Kidney (tissue), 14 donors: ENCODE results near the gene TLX3. TPM values are rescaled to one million over a fixed set of nuclear protein-coding genes. Genes with fewer than 3 reads are reported as not detected.

Experiments
- DNase-seq, 5 donors: peaks; one replicate each; pipeline ENCODE4 v3.0.0-alpha.2; 2013 to 2020
- FAIRE-seq: peaks from 2 replicates; lab custom pipeline; 2012; peaks lifted over from hg19 to GRCh38; lab: Jason Lieb, UNC
- H3K27ac ChIP-seq, 2 donors: one replicate each; pipeline ENCODE4 v1.7.0; 2013; ENCODE audit warnings: low read depth in 2 of 2, low read length in 2 of 2, inconsistent platforms in 1 of 2
- H3K27me3 ChIP-seq: one replicate; pipeline ENCODE4 v1.7.1; 2013; ENCODE audit warnings: low read length, inconsistent platforms; ENCODE audit not compliant: control insufficient read depth, insufficient read depth
- H3K36me3 ChIP-seq, 3 donors: one replicate each; pipeline versions ENCODE4 v1.7.0 to v1.7.1; 2013; ENCODE audit warnings: low read length in 3 of 3, control low read depth in 1 of 3, inconsistent platforms in 1 of 3; ENCODE audit not compliant: insufficient read depth in 3 of 3, control insufficient read depth in 2 of 3
- H3K4me1 ChIP-seq, 3 donors: one replicate each; pipeline versions ENCODE4 v1.7.0 to v1.7.1; 2013; ENCODE audit warnings: low read length in 3 of 3, inconsistent platforms in 1 of 3, low read depth in 1 of 3; ENCODE audit not compliant: control insufficient read depth in 2 of 3, insufficient read depth in 2 of 3
- H3K4me3 ChIP-seq, 3 donors: one replicate each; pipeline versions ENCODE4 v1.7.0 to v1.8.1; 2013; ENCODE audit warnings: low read length in 3 of 3, control low read depth in 1 of 3, inconsistent platforms in 1 of 3
- H3K9ac ChIP-seq, 3 donors: one replicate each; pipeline versions ENCODE4 v1.7.0 to v1.7.1; 2013; ENCODE audit warnings: low read length in 3 of 3, control low read depth in 1 of 3, inconsistent platforms in 1 of 3
- H3K9me3 ChIP-seq, 3 donors: one replicate each; pipeline versions ENCODE4 v1.7.0 to v1.7.1; 2013; ENCODE audit warnings: low read length in 3 of 3, control low read depth in 1 of 3, inconsistent platforms in 1 of 3; ENCODE audit not compliant: control insufficient read depth in 2 of 3, insufficient read depth in 1 of 3
- intact Hi-C: fragments of 100-400 bp; cut with DNase I; formaldehyde crosslinking; loops from one replicate; pipeline ENCODE4 v1.11.1; 2022
- polyA plus RNA-seq: library from polyadenylated mRNA; stranded (reverse); fragments of 350-450 nt; fragmentation: Illumina TruSeq; extraction: RNeasy Lipid Tissue Mini Kit (QIAGEN cat#74804); gene quantifications from one replicate; pipeline ENCODE4 v1.2.3, GENCODE V29; 2014; ENCODE audit warnings: low read depth, low replicate concordance; ENCODE audit not compliant: insufficient read depth
- total RNA-seq: library from RNA; stranded (reverse); fragmentation: NEBNext Ultra II Directional; extraction: Animal tissue kit (Norgen Biotek cat#: 25700); gene quantifications from one replicate; pipeline ENCODE4 v1.2.1, GENCODE V29; 2021
- TF ChIP-seq, protein P1 (sequence below): IDR thresholded peaks from 3 replicates; pipeline ENCODE4 v1.5.1; 2012; ENCODE audit warnings: mild to moderate bottlenecking, moderate library complexity, borderline replicate concordance; ENCODE audit not compliant: insufficient read depth; ENCODE audit errors: extremely low read depth
- donor health status: control.
- donor health status: control.
- donor health status: control.
- donor health status: control.
- donor health status: control.
- donor health status: DM: yes; HTN: yes; CAD: no.
- donor health status: Normal renal cell carcinoma (clear cell type).

The TLX3 gene
- total and polyA plus RNA-seq, 2 donors from 2014 or later = not detected

GRCh38 chr5:171307789-171308452, 1.1 kb upstream of the TLX3 start:
- no peak for FAIRE-seq
- H3K4me3 ChIP-seq = no peak overlapping the region
- peaks cover 52% of the 10 kb centered on the region for H3K27me3 ChIP-seq
- TF ChIP-seq, protein P1, sequence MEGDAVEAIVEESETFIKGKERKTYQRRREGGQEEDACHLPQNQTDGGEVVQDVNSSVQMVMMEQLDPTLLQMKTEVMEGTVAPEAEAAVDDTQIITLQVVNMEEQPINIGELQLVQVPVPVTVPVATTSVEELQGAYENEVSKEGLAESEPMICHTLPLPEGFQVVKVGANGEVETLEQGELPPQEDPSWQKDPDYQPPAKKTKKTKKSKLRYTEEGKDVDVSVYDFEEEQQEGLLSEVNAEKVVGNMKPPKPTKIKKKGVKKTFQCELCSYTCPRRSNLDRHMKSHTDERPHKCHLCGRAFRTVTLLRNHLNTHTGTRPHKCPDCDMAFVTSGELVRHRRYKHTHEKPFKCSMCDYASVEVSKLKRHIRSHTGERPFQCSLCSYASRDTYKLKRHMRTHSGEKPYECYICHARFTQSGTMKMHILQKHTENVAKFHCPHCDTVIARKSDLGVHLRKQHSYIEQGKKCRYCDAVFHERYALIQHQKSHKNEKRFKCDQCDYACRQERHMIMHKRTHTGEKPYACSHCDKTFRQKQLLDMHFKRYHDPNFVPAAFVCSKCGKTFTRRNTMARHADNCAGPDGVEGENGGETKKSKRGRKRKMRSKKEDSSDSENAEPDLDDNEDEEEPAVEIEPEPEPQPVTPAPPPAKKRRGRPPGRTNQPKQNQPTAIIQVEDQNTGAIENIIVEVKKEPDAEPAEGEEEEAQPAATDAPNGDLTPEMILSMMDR = no peak
- DNase-seq = peak in 4 of 5 donors; percentile 30 to 63 (median 54)
- H3K9ac ChIP-seq = no peak overlapping the region
- intact Hi-C loops = no loop called here
- no peaks in the 10 kb centered on the region for H3K36me3 ChIP-seq
- no peaks in the 10 kb centered on the region for H3K9me3 ChIP-seq
- no peak overlapping the region for H3K27ac ChIP-seq
- H3K4me1 ChIP-seq = no peaks in the 10 kb centered on the region

- FAIRE-seq (no peak), DNase-seq (peak in 3 of 5 donors; percentile 10 to 73 (median 39))
- intact Hi-C loops = no loop called here
- TF ChIP-seq, protein P1 = no peak
- Histone ChIP-seq H3K4me3 (no peak overlapping the region), H3K27me3 (peaks cover 62% of the 10 kb centered on the region), H3K9ac (no peak overlapping the region), H3K4me1 (no peaks in the 10 kb centered on the region), H3K27ac (no peak overlapping the region), H3K36me3 (no peaks in the 10 kb centered on the region), H3K9me3 (no peaks in the 10 kb centered on the region)
Observed at GRCh38 chr5:171309276-171310211, 496 bp downstream of the TLX3 start.

DNA sequence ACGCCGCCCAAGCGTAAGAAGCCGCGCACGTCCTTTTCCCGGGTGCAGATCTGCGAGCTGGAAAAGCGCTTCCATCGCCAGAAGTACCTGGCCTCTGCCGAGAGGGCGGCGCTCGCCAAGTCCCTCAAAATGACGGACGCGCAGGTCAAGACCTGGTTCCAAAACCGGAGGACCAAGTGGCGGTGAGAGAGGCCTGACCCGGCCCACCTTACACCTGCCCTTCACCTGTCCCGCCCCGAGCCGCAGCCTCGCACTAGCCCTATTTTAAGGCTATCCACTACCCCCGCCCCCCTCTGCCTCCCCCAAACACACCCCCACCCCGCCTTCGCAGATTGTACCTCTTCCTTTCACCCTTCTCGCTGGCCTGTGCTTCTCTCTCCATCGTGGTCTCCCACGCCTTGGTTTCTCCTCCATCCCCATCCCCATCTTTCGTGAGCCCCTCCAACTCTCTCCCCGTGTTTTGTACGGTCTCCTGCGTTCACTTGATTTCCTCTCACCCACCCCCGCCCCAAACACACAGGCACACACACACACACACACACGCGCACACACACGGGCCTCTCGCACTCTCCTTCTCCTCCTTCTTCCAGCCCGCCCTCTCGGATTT, 1.3 kb downstream of the TLX3 start:
- Histone ChIP-seq H3K4me3 (no peak overlapping the region), H3K9me3 (no peaks in the 10 kb centered on the region), H3K27ac (no peak overlapping the region), H3K4me1 (no peaks in the 10 kb centered on the region), H3K9ac (no peak overlapping the region), H3K27me3 (peaks cover 59% of the 10 kb centered on the region), H3K36me3 (no peaks in the 10 kb centered on the region)
- TF ChIP-seq, protein P1 = no peak
- FAIRE-seq (no peak), DNase-seq (peak in 3 of 5 donors; percentile 11 to 63 (median 53))
- intact Hi-C loops = no loop called here
